Body of pancreas (tissue), 4 donors: ENCODE results near the gene CD209.

Experiments
- POLR2A ChIP-seq, 3 donors: fragments of 450-650 bp; IDR thresholded peaks; one replicate each; pipeline ENCODE4 v1.6.1; 2016; ENCODE audit warnings: antibody characterized with exemption in 3 of 3, mild to moderate bottlenecking in 2 of 3
- TF ChIP-seq, protein P1 (sequence below), 7 experiments: fragments of 450-650 bp in 4 of 7; fragments of 200-600 bp in 3 of 7; sonication (generic) in 3 of 7; IDR thresholded peaks; one replicate each; pipeline ENCODE4 v1.5.1; 2016 to 2019; ENCODE audit warnings: antibody characterized with exemption in 7 of 7

DNA sequence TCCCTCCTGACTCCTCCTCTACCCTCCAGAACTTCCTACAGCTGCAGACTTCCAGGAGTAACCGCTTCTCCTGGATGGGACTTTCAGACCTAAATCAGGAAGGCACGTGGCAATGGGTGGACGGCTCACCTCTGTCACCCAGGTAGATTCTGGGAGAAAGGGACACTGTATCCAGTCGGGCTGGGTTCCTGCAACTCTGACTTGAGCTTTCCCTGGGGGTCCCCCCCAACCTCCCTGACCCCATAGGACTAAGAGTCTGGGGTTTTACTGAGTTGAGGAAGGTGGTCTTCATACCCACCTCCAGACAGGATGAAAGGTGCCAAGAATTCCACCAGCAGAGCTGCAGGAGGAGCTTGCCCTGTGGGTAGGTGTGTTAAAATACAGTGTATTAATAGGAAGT is 20.2 kb upstream of the CD209 start:
- TF ChIP-seq, protein P1, sequence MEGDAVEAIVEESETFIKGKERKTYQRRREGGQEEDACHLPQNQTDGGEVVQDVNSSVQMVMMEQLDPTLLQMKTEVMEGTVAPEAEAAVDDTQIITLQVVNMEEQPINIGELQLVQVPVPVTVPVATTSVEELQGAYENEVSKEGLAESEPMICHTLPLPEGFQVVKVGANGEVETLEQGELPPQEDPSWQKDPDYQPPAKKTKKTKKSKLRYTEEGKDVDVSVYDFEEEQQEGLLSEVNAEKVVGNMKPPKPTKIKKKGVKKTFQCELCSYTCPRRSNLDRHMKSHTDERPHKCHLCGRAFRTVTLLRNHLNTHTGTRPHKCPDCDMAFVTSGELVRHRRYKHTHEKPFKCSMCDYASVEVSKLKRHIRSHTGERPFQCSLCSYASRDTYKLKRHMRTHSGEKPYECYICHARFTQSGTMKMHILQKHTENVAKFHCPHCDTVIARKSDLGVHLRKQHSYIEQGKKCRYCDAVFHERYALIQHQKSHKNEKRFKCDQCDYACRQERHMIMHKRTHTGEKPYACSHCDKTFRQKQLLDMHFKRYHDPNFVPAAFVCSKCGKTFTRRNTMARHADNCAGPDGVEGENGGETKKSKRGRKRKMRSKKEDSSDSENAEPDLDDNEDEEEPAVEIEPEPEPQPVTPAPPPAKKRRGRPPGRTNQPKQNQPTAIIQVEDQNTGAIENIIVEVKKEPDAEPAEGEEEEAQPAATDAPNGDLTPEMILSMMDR (IDR thresholded peaks at IDR 0.05): no peak
- no peak for TF ChIP-seq POLR2A (IDR thresholded peaks at IDR 0.05)
